Measurements from ENCODE around the gene PACS2.

DNA sequence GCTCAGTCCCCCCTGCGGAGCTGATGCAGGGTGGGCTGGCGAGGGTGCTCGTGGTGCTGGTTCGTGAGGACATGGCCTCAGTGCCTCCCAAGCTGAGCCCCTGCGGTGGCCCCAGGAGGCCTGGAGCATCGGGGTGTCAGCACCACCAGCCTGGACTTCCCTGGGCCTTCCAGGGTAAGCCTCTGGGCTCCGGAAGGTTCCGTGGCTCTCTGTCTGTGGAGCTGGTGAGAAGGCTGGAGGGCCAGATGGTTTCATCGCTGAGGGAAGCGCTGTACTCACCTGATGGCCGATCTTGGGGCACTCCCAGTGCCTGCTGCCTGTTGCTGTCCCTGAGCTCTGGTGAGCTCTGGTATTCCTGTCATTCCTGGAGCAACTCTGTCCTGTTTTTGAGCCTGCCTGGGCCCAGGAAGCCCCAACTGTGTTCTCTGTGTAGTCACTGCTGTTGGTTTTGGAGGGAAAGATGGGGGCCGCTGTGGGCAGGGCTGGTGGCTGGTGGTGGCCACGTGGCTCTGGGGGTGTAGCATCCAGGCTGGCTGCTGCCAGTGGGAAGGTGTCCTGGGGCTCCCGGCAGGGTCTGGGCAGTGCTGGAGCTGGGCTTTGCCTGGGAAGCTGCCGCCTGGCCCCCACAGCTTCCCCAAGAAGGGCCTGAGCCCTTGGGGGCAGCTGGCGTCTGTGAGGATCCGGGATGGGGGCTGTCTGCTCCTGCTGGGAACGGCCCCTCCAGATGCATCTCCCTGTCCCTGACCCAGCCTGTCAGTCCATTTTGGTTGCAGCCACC, 123.4 kb downstream of the PACS2 start:
- TF ChIP-seq, protein P1, sequence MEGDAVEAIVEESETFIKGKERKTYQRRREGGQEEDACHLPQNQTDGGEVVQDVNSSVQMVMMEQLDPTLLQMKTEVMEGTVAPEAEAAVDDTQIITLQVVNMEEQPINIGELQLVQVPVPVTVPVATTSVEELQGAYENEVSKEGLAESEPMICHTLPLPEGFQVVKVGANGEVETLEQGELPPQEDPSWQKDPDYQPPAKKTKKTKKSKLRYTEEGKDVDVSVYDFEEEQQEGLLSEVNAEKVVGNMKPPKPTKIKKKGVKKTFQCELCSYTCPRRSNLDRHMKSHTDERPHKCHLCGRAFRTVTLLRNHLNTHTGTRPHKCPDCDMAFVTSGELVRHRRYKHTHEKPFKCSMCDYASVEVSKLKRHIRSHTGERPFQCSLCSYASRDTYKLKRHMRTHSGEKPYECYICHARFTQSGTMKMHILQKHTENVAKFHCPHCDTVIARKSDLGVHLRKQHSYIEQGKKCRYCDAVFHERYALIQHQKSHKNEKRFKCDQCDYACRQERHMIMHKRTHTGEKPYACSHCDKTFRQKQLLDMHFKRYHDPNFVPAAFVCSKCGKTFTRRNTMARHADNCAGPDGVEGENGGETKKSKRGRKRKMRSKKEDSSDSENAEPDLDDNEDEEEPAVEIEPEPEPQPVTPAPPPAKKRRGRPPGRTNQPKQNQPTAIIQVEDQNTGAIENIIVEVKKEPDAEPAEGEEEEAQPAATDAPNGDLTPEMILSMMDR (IDR thresholded peaks at IDR 0.05; ENCODE audit: poor library complexity) = no peak
- no peak for TF ChIP-seq EZH2phosphoT487 (IDR thresholded peaks at IDR 0.05; ENCODE audit: low read depth, severe bottlenecking, unreplicated experiment)
- TF ChIP-seq EZH2 (IDR thresholded peaks at IDR 0.05; ENCODE audit: borderline replicate concordance) = no peak
